Neutrophil (primary cell): ENCODE results near the gene KIF13A.

Experiments
- H3K27ac ChIP-seq: fragments of 200-600 bp; sonication (generic); 2 replicates; pipeline ENCODE4 v1.5.1; 2016; ENCODE audit warnings: mild to moderate bottlenecking, moderate library complexity
- H3K27me3 ChIP-seq: fragments of 200-600 bp; sonication (generic); 2 replicates; pipeline ENCODE4 v1.6.0; 2016; ENCODE audit warnings: mild to moderate bottlenecking
- H3K36me3 ChIP-seq: fragments of 200-600 bp; sonication (generic); 2 replicates; pipeline ENCODE4 v1.5.1; 2017
- H3K4me1 ChIP-seq, 2 experiments: fragments of 200-600 bp in 1 of 2; sonication (generic) in 1 of 2; 1 replicate in 1 of 2; 2 replicates in 1 of 2; pipeline versions ENCODE4 v1.5.1 to v1.6.1; 2013 to 2016; ENCODE audit warnings: low read depth in 1 of 2, low read length in 1 of 2, mild to moderate bottlenecking in 1 of 2, moderate library complexity in 1 of 2; ENCODE audit not compliant: control insufficient read depth in 1 of 2, insufficient read depth in 1 of 2
- H3K4me3 ChIP-seq, 2 experiments: fragments of 200-600 bp in 1 of 2; sonication (generic) in 1 of 2; 1 replicate in 1 of 2; 2 replicates in 1 of 2; pipeline ENCODE4 v1.5.1; 2013 to 2016; ENCODE audit warnings: low read depth in 1 of 2, low read length in 1 of 2, mild to moderate bottlenecking in 1 of 2, moderate library complexity in 1 of 2
- H3K9me3 ChIP-seq: fragments of 200-600 bp; sonication (generic); 2 replicates; pipeline ENCODE4 v1.5.1; 2016
- TF ChIP-seq, protein P1 (sequence below): fragments of 200-600 bp; sonication (generic); IDR thresholded peaks from 2 replicates; pipeline ENCODE4 v1.5.1; 2016; ENCODE audit warnings: antibody characterized with exemption

The KIF13A gene

GRCh38 chr6:17725083-17725482 is 262.4 kb downstream of the KIF13A start:
- no peak overlapping the region for H3K4me3 ChIP-seq
- no peaks in the 10 kb centered on the region for H3K27me3 ChIP-seq
- TF ChIP-seq, protein P1, sequence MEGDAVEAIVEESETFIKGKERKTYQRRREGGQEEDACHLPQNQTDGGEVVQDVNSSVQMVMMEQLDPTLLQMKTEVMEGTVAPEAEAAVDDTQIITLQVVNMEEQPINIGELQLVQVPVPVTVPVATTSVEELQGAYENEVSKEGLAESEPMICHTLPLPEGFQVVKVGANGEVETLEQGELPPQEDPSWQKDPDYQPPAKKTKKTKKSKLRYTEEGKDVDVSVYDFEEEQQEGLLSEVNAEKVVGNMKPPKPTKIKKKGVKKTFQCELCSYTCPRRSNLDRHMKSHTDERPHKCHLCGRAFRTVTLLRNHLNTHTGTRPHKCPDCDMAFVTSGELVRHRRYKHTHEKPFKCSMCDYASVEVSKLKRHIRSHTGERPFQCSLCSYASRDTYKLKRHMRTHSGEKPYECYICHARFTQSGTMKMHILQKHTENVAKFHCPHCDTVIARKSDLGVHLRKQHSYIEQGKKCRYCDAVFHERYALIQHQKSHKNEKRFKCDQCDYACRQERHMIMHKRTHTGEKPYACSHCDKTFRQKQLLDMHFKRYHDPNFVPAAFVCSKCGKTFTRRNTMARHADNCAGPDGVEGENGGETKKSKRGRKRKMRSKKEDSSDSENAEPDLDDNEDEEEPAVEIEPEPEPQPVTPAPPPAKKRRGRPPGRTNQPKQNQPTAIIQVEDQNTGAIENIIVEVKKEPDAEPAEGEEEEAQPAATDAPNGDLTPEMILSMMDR, result no peak
- no peaks in the 10 kb centered on the region for H3K4me1 ChIP-seq
- no peaks in the 10 kb centered on the region for H3K36me3 ChIP-seq
- H3K9me3 ChIP-seq, result no peaks in the 10 kb centered on the region
- H3K27ac ChIP-seq, result no peak overlapping the region

DNA sequence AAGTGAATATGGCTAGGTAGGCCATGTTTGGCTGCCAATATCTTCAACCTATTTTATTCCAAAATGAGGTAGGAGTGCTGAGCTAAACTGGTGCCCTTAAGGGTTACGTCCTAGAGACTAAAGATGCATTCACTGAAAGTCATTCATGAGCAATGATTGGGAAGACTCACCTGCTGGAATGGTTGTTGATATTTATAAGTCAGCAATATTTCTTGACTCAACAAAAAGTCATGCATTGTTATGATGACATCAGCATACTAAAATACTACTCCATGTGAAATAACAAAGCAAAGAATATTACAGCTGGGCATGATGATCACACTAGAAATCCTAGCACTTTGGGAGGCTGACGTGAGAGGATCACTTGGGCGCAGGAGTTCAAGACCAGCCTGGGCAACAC is 263.1 kb downstream of the KIF13A start:
- no peak overlapping the region for H3K27ac ChIP-seq
- no peaks in the 10 kb centered on the region for H3K36me3 ChIP-seq
- no peaks in the 10 kb centered on the region for H3K9me3 ChIP-seq
- H3K4me3 ChIP-seq, result no peak overlapping the region
- no peaks in the 10 kb centered on the region for H3K27me3 ChIP-seq
- no peaks in the 10 kb centered on the region for H3K4me1 ChIP-seq
- TF ChIP-seq, protein P1, result no peak

GRCh38 chr6:17721671-17722070 is 265.8 kb downstream of the KIF13A start:
- TF ChIP-seq, protein P1, result no peak
- H3K4me3 ChIP-seq, result no peak overlapping the region
- no peaks in the 10 kb centered on the region for H3K27me3 ChIP-seq
- no peaks in the 10 kb centered on the region for H3K36me3 ChIP-seq
- no peaks in the 10 kb centered on the region for H3K9me3 ChIP-seq
- no peak overlapping the region for H3K27ac ChIP-seq
- H3K4me1 ChIP-seq, result no peaks in the 10 kb centered on the region

DNA sequence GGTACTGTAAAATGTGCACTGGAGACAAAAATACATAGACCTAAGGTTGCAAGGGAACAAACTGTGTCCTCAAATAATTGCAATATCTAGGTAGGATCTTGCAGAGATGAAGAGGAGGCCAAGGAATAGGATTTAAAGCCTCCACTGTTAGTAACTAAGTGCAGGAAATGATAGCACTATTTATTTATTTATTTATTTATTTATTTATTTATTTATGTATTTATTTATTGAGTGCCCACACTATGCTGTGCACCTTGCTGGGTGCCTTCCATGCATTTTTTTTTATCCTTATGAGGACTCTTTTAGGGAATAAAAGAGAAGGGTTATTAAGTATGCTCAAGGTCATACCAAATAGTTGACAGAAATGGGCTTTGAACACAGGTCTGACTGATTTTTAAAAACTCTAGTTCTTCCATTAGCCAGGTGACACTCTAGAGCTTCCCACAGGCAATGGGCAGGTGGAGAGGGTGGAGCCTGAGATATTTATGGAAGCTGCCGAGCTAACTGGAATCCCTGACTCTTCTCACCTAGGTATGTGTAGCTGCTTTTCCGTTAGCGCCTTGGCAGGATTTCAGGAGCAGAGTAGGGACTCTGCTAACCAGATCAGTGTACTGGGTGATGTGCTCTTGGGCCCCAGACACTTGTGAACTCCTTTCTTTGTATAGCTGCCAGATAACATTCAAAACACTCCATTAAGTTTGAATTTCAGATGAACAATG is 268.0 kb downstream of the KIF13A start:
- Histone ChIP-seq H3K36me3 (no peaks in the 10 kb centered on the region), H3K27ac (no peak overlapping the region), H3K4me3 (no peak overlapping the region), H3K4me1 (no peaks in the 10 kb centered on the region), H3K27me3 (no peaks in the 10 kb centered on the region), H3K9me3 (no peaks in the 10 kb centered on the region)
- TF ChIP-seq, protein P1, result no peak

- Histone ChIP-seq H3K27me3 (no peaks in the 10 kb centered on the region), H3K9me3 (no peaks in the 10 kb centered on the region), H3K4me3 (no peak overlapping the region), H3K4me1 (no peaks in the 10 kb centered on the region), H3K27ac (no peak overlapping the region), H3K36me3 (no peaks in the 10 kb centered on the region)
- TF ChIP-seq, protein P1, result no peak
These were observed 271.2 kb downstream of the KIF13A start for GRCh38 chr6:17716221-17716620.
